Measurements from ENCODE around the gene MGAT4A. TPM values are rescaled to one million over a fixed set of nuclear protein-coding genes. Genes with fewer than 3 reads are reported as not detected.

MGAT4A gene
- total and polyA plus RNA-seq, 7 donors, result 9.5 to 28.2 (median 21.6) TPM

DNA sequence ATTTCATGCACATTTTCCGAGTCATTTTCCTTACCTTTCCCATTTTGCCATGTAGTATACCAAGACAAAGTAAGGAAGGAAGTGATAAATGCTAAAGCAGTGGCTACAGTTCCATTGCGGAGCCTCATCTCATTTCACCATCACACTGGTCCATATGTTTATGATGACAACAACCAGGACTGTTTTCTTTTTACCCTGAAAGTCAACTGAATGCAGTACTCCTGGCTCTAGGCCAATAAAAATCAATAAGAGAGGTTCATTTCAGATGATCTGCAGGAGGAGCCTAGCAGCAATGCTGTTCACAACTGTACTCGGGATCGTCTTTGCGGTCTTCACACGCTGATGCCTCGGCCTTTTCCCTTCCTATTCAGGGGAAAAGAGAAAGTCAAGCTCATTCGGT is 4.7 kb downstream of the MGAT4A start:
- intact Hi-C loops (cut with DNase I), result no loop called here
- Histone ChIP-seq H3K4me3 (no peak overlapping the region), H3K4me1 (peaks cover 0 to 31% (median 26%) of the 10 kb centered on the region in 4 donors), H3K27ac (peak overlapping the region in 1 of 4 donors; percentile 11), H3K36me3 (no peaks in the 10 kb centered on the region), H3K27me3 (no peaks in the 10 kb centered on the region), H3K9me3 (peaks cover 0 to 4% (median 0%) of the 10 kb centered on the region in 4 donors)
- 34 to 78% methylated on average over 8 of the region's 8 CpGs for WGBS, 2 donors
- TF ChIP-seq, protein P1, sequence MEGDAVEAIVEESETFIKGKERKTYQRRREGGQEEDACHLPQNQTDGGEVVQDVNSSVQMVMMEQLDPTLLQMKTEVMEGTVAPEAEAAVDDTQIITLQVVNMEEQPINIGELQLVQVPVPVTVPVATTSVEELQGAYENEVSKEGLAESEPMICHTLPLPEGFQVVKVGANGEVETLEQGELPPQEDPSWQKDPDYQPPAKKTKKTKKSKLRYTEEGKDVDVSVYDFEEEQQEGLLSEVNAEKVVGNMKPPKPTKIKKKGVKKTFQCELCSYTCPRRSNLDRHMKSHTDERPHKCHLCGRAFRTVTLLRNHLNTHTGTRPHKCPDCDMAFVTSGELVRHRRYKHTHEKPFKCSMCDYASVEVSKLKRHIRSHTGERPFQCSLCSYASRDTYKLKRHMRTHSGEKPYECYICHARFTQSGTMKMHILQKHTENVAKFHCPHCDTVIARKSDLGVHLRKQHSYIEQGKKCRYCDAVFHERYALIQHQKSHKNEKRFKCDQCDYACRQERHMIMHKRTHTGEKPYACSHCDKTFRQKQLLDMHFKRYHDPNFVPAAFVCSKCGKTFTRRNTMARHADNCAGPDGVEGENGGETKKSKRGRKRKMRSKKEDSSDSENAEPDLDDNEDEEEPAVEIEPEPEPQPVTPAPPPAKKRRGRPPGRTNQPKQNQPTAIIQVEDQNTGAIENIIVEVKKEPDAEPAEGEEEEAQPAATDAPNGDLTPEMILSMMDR (IDR thresholded peaks at IDR 0.05), result no peak
- no peak for TF ChIP-seq POLR2AphosphoS5 (IDR thresholded peaks at IDR 0.05)
- no peak for DNase-seq

- intact Hi-C loops (cut with DNase I), result no loop called here
- TF ChIP-seq EP300 (IDR thresholded peaks at IDR 0.05) (no peak), POLR2A (IDR thresholded peaks at IDR 0.05) (no peak), POLR2AphosphoS5 (IDR thresholded peaks at IDR 0.05) (no peak)
- TF ChIP-seq, protein P1 (IDR thresholded peaks at IDR 0.05), result no peak
- Histone ChIP-seq H3K4me3 (no peak overlapping the region), H3K36me3 (no peaks in the 10 kb centered on the region), H3K4me1 (peaks cover 0 to 12% (median 4%) of the 10 kb centered on the region in 4 donors), H3K27ac (no peak overlapping the region), H3K27me3 (no peaks in the 10 kb centered on the region), H3K9me3 (peaks cover 0 to 7% (median 0%) of the 10 kb centered on the region in 4 donors)
- 94 to 97% methylated on average over 4 of the region's 4 CpGs for WGBS, 2 donors
- DNase-seq, result no peak
These were observed 10.6 kb downstream of the MGAT4A start for GRCh38 chr2:98720286-98720685.

- DNase-seq, result no peak
- intact Hi-C loops (cut with DNase I), result no loop called here
- peaks cover 0 to 12% (median 4%) of the 10 kb centered on the region in 4 donors for H3K4me1 ChIP-seq
- peak overlapping the region in 1 of 4 donors; percentile 48 for H3K27ac ChIP-seq
- 81 to 86% methylated on average over 6 of the region's 6 CpGs for WGBS, 2 donors
- H3K9me3 ChIP-seq, result peaks cover 0 to 7% (median 0%) of the 10 kb centered on the region in 4 donors
- H3K4me3 ChIP-seq, result no peak overlapping the region
- H3K27me3 ChIP-seq, result no peaks in the 10 kb centered on the region
- TF ChIP-seq POLR2AphosphoS5 (IDR thresholded peaks at IDR 0.05), result no peak
- TF ChIP-seq, protein P1 (IDR thresholded peaks at IDR 0.05), result no peak
- H3K36me3 ChIP-seq, result no peaks in the 10 kb centered on the region
These were observed 13.3 kb downstream of the MGAT4A start for GRCh38 chr2:98717621-98718020.

- 75 to 90% methylated on average over 5 of the region's 5 CpGs for WGBS, 2 donors
- no peak overlapping the region for H3K27ac ChIP-seq
- no peaks in the 10 kb centered on the region for H3K36me3 ChIP-seq
- peaks cover 0 to 7% (median 0%) of the 10 kb centered on the region in 4 donors for H3K9me3 ChIP-seq
- TF ChIP-seq POLR2AphosphoS5 (IDR thresholded peaks at IDR 0.05) (no peak), EP300 (IDR thresholded peaks at IDR 0.05) (no peak), POLR2A (IDR thresholded peaks at IDR 0.05) (no peak)
- TF ChIP-seq, protein P1 (IDR thresholded peaks at IDR 0.05), result no peak
- no peak for DNase-seq
- H3K27me3 ChIP-seq, result no peaks in the 10 kb centered on the region
- intact Hi-C loops (cut with DNase I), result no loop called here
- H3K4me1 ChIP-seq, result peaks cover 0 to 12% (median 4%) of the 10 kb centered on the region in 4 donors
- H3K4me3 ChIP-seq, result no peak overlapping the region
These were observed 14.1 kb downstream of the MGAT4A start for GRCh38 chr2:98716786-98717185.

- intact Hi-C loops (cut with DNase I), result no loop called here
- 84 to 86% methylated on average over 9 of the region's 9 CpGs for WGBS, 2 donors
- Histone ChIP-seq H3K9me3 (peaks cover 0 to under 1% (median 0%) of the 10 kb centered on the region in 4 donors), H3K4me1 (peaks cover 0 to 12% (median 4%) of the 10 kb centered on the region in 4 donors), H3K36me3 (no peaks in the 10 kb centered on the region), H3K27ac (no peak overlapping the region), H3K27me3 (no peaks in the 10 kb centered on the region), H3K4me3 (no peak overlapping the region)
- TF ChIP-seq POLR2A (IDR thresholded peaks at IDR 0.05) (no peak), EP300 (IDR thresholded peaks at IDR 0.05) (no peak), POLR2AphosphoS5 (IDR thresholded peaks at IDR 0.05) (no peak)
- no peak for DNase-seq
These were observed 15.0 kb downstream of the MGAT4A start for GRCh38 chr2:98715812-98716451.

Data from sigmoid colon (tissue), 7 donors.